Measurements from ENCODE around the gene PP2D1. TPM values are rescaled to one million over a fixed set of nuclear protein-coding genes. Genes with fewer than 3 reads are reported as not detected.
"Not testable (repeated sequence)": the region's sequence is repeated elsewhere in the genome, so short reads cannot be mapped to it uniquely, and the experiment has no call there.

Gene PP2D1
- polyA plus RNA-seq, 4 donors, result 0.32 to 0.72 (median 0.44) TPM

- no peak for DNase-seq (ENCODE audit: low read depth in 4 of 4, low spot score in 3 of 4)
These were observed 28.6 kb upstream of the PP2D1 start for GRCh38 chr3:20040548-20041196.

DNA sequence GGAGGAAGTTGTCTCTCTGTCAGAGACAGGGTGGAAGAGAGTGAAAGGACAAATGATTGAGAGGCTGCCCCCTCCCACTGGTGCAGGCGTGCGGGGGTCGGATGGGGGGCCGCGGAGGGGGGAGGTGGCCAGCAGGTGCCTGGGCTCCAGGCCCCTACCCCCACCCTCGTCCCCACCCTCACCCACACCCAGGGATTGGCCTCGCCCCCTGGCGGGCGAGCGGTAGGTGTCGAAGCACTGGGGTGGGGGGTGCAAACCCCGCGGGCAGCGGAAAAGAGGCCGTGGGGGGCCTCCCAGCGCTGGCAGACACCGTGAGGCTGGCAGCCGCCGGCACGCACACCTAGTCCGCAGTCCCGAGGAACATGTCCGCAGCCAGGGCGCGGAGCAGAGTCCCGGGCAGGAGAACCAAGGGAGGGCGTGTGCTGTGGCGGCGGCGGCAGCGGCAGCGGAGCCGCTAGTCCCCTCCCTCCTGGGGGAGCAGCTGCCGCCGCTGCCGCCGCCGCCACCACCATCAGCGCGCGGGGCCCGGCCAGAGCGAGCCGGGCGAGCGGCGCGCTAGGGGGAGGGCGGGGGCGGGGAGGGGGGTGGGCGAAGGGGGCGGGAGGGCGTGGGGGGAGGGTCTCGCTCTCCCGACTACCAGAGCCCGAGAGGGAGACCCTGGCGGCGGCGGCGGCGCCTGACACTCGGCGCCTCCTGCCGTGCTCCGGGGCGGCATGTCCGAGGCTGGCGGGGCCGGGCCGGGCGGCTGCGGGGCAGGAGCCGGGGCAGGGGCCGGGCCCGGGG lies 27.9 kb upstream of the PP2D1 start, which contains the start of gene KAT2B:
TSS of gene KAT2B (plus strand) at position 682 of the 783 bp plus-strand sequence. CDS start at position 714, 32 bp downstream.
- DNase-seq (ENCODE audit: low read depth in 4 of 4, low spot score in 3 of 4), result peak; percentile 68 to 73 (median 70)

- no peak for DNase-seq (ENCODE audit: low read depth in 4 of 4, low spot score in 3 of 4)
These were observed 27.4 kb upstream of the PP2D1 start for GRCh38 chr3:20039466-20039764.

- no peak for DNase-seq (ENCODE audit: low read depth in 4 of 4, low spot score in 3 of 4)
These were observed 26.8 kb upstream of the PP2D1 start for GRCh38 chr3:20038699-20039465.

DNA sequence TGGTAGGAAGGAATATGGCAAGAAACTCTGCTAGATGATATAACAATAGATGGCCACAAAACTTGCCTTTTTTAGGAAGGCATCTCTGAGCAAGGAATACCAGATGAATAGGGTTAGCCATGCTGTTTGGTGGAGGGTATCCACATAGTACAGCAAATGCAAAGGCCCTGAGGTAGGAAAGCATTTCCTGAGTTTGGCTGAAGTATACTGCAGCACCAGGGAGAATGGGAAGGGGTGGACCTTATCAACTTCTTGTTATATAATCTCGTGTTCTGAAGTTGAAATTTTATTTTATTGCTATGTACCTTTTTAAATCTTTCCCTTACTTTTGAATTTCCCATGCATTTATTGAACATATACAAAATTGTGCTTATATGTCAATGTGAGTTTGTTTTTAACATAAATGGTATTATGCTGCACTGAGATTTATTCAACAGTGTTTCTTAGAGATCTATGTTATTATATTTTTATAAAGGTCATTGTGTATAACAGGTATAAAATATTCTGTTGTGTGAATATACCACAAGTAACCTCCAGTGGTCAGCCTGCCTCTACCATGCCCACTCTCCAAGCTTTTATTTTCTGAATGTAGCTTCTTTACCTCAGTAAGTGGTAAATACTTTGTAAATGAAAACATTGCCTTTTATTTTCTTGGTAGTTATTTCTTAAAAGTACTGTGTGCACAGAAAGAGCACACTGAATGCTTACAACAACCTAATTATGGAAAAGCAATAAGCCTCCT lies 25.4 kb upstream of the PP2D1 start:
- DNase-seq (ENCODE audit: low read depth in 4 of 4, low spot score in 3 of 4), result no peak

- DNase-seq (ENCODE audit: low read depth in 4 of 4, low spot score in 3 of 4), result no peak
These were observed 23.0 kb upstream of the PP2D1 start for GRCh38 chr3:20035019-20035418.

GRCh38 chr3:20031939-20032338 lies 19.9 kb upstream of the PP2D1 start:
- not testable (repeated sequence) for DNase-seq (ENCODE audit: low read depth in 4 of 4, low spot score in 3 of 4)

DNA sequence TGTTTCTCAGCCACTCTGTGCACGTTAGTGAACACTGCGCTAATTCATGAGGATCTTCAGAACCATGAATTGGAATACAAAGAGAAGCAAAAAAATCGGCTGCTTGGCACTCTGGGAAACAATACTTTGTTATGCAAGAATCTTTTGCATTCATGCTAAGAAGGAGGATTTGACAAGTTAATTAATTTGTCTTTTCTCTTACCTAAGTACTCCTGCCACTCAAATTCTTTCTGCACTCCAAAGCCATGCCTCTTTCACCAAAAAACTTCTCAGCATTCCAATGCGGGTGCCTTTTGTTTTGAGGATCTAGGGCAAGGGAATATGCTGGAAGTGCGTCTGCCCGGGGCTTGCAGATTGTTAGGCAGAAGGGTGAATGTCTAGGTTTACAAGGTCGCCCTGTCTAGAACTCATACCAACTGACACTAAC lies 16.9 kb upstream of the PP2D1 start:
- no peak for DNase-seq (ENCODE audit: low read depth in 4 of 4, low spot score in 3 of 4)

- no peak for DNase-seq (ENCODE audit: low read depth in 4 of 4, low spot score in 3 of 4)
These were observed 15.1 kb upstream of the PP2D1 start for GRCh38 chr3:20027136-20027535.

DNA sequence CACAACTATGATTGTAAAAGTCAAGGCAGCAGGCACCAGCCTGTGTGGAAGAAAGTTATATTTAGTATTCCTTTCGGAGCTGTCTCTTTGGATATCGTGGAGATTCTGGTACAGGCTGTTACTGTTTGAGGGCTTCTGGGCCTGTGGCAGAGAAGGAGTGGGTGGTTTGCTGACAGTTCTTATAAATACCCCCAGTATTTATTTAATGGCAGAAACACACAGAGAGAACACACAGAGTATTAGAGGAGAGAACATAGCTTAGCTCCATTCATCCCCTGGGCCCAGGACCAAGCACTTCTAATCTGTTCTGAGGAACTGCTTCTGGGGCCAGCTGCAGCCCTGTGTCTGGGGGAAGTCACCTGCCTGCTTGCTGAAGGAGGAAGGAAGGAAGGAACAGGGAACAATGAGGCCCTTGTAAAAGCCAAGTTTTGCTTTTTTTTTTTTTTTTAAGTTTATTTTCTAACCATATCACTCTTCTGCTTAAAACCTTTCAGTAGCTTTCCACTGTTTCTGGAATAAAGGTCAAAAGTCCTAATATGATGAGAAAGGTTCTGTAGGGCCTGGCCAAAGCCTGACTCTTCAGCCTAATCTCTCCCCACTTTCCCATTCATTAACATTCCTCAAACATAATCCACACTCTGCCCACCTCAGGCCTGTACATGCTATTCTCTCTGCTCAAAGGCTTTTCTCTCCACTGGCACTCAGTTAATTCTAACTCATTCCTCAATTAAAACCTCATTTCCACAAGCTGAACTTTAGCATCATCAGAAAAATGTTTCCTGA lies 11.8 kb upstream of the PP2D1 start:
- no peak for DNase-seq (ENCODE audit: low read depth in 4 of 4, low spot score in 3 of 4)

DNA sequence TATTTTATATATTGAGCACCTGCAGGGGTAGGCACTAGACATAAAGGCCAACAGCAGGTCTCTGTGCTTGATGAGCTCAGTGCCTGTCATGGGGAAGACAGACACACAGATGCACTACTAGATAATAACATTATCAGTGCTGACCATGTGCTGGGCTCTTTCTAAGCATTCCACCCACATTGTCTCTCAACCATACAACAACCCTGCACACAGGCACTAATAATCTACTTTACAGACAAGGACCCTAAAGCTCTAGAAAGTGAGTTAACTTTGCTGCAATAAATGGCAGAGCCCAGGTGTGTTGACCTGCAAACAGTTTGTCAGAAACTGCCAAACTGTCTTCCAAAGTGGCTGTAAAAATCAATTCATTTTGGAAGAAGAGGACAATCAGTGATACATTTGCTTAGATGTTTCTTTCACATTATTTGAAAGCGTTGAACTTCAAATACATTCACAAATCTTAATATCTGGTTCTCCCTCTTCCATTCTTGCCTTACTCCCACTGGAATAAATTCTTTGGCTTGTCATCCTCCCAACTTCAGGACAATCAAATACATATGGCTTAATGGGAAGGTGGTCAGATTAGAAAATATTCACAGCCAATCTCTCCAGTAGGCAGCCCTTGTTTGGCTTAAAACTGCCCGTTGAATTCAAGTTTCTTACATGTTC lies 11.0 kb upstream of the PP2D1 start:
- DNase-seq (ENCODE audit: low read depth in 4 of 4, low spot score in 3 of 4), result no peak

GRCh38 chr3:20016076-20016475 lies 4.0 kb upstream of the PP2D1 start:
- not testable (repeated sequence) for DNase-seq (ENCODE audit: low read depth in 4 of 4, low spot score in 3 of 4)

GRCh38 chr3:20015525-20015924 lies 3.5 kb upstream of the PP2D1 start:
- DNase-seq (ENCODE audit: low read depth in 4 of 4, low spot score in 3 of 4), result no peak

DNA sequence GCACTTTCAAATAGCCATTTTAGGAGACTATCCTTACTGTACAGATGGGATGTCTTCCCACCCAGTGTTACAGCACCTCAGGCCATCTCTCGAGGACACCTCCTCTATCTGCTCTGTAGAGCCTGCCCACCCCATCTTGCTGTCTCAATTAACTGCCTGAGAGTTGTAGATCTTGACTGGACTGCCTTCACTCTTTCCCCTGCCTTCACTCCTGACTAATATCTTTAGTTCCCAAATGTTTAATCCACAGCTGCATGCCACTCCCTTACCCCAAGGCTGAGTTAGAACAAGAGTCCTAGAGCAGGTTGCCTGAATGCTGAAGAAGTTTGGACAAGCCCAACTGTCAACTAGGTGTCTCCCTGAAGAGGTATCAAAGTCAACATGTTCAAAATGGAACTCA lies 1.3 kb upstream of the PP2D1 start:
- no peak for DNase-seq (ENCODE audit: low read depth in 4 of 4, low spot score in 3 of 4)

DNA sequence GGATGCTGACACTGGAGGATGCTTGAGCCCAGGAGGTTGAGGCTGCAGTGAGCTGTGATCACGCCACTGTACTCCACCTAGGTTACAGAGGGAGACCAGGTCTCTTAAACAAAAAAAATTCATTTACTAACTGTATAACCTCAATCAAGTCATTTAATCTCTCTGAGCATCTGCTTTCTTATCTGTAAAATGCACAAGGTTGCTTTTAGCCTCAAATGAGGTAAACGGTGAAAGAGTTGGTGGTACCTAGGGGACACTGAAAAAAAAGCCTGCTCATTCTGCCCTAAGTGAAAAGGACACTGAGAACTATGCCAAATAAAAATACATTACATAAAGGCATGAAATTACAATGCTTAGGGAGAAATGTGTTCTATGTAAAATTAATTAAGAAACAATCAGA lies 3.4 kb downstream of the PP2D1 start:
- DNase-seq (ENCODE audit: low read depth in 4 of 4, low spot score in 3 of 4), result no peak

- DNase-seq (ENCODE audit: low read depth in 4 of 4, low spot score in 3 of 4), result no peak
These were observed 4.1 kb downstream of the PP2D1 start for GRCh38 chr3:20007960-20008359.

DNA sequence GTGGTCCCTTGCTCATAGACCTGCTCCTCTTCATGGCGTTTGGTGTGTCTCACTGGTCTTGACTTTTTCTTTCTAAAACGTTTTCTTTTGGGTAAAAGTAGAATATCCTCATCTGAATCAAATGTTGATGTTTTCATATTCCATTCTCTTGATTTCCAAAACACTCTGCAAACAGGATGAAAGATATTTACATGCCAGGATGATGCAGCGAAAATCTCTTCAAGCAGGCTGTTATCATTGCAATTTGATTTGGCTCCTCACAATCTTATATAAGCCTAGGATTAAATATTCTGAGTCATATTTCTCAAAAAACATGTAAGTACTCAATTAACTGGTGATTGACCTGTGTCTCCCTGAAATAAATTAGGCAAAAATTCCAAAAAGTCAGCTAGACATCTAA lies 10.1 kb downstream of the PP2D1 start:
- no peak for DNase-seq (ENCODE audit: low read depth in 4 of 4, low spot score in 3 of 4)

- DNase-seq (ENCODE audit: low read depth in 4 of 4, low spot score in 3 of 4), result no peak
These were observed 14.6 kb downstream of the PP2D1 start for GRCh38 chr3:19997502-19997901.

DNA sequence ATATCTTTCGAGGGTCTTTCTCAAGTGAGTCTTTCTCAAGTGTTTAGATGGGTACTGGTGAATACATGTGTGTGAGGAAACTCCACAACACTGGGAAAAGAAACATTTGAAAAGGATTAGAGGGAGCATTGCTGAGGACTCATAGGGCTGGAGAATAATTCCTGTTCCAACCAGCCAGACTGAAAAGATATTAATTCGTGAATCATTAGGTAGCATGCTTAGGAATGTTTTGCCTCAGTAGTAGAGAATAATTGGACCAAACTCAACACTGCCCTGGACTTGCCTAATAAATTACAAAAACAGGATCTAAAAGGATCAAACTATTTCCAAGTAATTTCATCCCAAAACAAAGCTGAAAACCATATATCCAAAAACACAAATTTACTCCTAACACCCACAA lies 17.3 kb downstream of the PP2D1 start:
- DNase-seq (ENCODE audit: low read depth in 4 of 4, low spot score in 3 of 4), result no peak

- not testable (repeated sequence) for DNase-seq (ENCODE audit: low read depth in 4 of 4, low spot score in 3 of 4)
These were observed 23.2 kb downstream of the PP2D1 start for GRCh38 chr3:19988904-19989303.

All from left renal pelvis (tissue), 4 donors.